ENCODE results near the gene TBX1.

- TF ChIP-seq POLR2A (IDR thresholded peaks at IDR 0.05) (no peak), CTCF (IDR thresholded peaks at IDR 0.05) (no peak)
These were observed 35.5 kb upstream of the TBX1 start for GRCh38 chr22:19724927-19725661.
